HG02943 (cell line): ENCODE measurements around the gene CDK19.
"Not testable (repeated sequence)": the region's sequence is repeated elsewhere in the genome, so short reads cannot be mapped to it uniquely, and the experiment has no call there.

Experiments used
- ATAC-seq: cut with Tn5 transposase; IDR thresholded peaks from one replicate; pipeline ENCODE4 v1.9.1; 2021; ENCODE audit warnings: mild to moderate bottlenecking, low read depth, moderate library complexity; ENCODE audit not compliant: unreplicated experiment

Gene CDK19

DNA sequence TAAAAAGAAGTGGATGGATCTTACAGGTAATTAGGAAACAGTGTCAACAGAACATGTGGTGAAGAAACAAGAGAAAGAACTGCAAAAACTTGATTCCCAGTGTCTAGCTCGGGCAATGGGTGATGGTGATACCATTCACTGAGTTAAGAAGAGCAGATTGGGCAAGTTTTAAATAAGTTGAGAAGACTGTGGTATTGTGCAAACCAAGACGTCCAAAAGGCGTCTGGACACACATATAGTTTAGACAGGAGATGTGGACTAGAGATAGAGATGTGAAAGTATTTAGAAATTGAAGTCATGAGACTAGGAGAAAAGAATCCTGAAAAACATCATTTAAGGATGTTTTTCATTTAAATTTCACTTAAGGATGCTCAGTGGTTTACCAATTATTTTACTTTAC is 53.9 kb downstream of the CDK19 start:
- no peak for ATAC-seq

- no peak for ATAC-seq
Observed at GRCh38 chr6:110760589-110760988, 54.7 kb downstream of the CDK19 start.

- not testable (repeated sequence) for ATAC-seq
Observed at GRCh38 chr6:110760098-110760497, 55.2 kb downstream of the CDK19 start.

DNA sequence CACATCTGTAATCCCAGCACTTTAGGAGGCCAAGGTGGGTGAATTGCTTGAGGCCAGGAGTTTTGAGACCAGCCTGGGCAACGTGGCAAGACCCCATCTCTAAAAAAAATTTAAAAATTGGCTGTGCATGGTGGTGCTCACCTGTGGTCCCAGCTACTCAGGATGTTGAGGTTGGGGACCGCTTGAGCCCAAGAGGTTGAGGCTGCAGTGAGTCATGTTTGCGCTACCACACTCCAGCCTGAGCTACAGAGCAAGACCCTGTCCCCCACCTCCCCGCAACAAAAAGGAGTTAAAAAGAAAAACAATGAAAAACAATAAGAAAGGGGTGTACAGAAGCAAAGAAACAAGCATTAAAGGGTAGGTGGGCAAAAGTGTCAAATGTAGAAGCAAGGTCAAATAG is 57.3 kb downstream of the CDK19 start:
- ATAC-seq, result no peak

GRCh38 chr6:110756817-110757216 is 58.5 kb downstream of the CDK19 start:
- no peak for ATAC-seq

GRCh38 chr6:110755411-110755834 is 59.8 kb downstream of the CDK19 start:
- ATAC-seq, result no peak

DNA sequence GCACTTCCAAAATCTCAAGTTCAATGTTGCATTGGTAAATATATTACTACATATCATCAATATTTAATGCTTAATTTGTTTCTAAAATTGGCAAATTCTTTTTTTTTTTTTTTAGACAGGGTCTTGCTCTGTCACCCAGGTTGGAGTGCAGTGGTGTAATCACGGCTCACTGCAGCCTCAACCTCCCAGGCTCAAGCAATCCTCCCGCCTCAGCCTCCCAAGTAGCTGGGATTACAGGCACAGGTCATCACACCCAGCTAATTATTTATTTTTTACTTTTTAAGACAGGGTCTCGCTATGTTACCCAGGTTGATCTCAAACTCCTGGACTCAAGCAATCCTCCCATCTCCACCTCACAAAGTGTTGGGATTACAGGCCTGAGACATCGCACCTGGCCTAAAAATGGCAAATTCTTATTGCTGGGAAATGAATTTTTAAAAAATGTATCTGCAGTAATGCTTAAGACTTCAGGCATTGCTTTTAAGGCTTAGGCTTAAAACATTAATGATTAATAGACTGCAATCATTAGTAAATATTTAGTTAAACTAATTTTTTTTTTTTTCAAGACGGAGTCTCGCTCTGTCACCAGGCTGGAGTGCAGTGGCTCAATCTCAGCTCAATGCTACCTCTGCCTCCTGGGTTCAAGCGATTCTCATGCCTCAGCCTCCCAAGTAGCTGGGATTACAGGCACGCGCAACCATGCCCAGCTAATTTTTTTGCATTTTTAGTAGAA is 61.2 kb downstream of the CDK19 start:
- ATAC-seq, result not testable (repeated sequence)

DNA sequence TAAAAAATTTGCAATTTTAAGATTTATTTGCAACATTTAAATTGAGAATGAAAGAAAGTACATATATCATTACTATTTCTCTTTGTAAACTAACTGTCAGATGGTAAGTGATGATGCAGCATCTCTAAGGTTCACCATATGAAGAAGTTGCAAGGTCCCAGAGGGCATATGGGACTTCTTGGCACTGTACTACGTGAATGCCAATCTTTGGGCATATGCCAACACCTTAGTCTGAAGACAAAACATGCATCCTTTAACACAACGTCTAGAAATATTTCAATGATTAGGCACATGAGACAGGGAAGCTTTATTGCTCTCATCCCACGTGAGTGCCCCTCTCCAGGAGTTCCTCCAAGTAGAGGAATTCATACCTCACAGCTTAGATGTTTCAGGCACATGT is 66.8 kb downstream of the CDK19 start:
- ATAC-seq, result no peak

DNA sequence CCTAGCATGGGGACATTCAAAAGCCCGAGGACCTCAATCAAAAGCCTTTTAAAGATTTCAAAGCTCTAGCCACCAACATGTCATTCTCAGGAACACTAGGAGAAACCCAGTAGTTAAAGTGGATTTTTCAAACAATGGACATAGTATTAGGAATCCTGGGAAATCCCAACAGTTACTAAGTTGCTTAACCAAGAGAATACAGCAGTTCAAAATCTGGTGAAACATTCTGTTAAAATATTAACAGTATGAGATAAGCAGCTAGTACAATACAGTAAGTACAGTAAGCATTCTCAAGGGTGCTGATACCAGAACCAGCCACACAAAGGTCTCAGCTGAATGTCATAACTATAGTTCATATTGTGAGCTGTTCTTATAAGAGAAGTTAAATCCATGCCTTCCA is 68.6 kb downstream of the CDK19 start:
- ATAC-seq, result no peak

DNA sequence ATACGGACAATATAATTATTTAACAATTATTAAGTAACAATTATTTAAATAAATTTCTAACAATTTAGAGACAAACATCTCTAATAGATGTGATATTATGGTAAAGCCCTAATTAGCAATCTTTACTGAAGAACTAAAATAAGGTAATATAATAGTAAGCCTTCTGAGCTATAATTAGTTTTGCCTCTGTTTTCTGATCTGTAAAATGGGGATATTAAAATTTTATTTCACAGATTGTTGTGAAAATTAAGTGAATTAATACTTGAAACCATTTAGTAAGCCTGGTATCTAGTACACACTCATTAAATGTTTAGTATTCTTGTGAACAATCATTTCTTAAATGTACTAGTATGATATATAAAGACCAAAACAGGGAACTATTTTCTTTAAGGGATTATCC is 70.3 kb downstream of the CDK19 start:
- ATAC-seq, result no peak

DNA sequence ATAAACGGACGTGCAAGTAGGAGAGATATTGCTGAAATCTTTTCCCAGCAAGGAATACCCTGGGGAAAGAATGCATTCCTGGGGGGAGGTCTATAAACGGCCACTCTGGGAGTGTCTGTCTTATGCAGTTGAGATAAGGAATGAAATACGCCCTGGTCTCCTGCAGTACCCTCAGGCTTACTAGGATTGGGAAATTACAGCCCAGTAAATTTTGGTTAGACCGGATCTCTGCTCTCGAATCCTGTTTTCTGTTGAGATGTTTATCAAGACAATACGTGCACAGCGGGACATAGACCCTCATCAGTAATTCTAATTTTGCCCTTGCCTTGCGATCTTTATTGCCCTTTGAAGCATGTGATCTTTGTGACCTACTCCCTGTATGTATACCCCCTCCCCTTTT is 72.7 kb downstream of the CDK19 start:
- not testable (repeated sequence) for ATAC-seq

DNA sequence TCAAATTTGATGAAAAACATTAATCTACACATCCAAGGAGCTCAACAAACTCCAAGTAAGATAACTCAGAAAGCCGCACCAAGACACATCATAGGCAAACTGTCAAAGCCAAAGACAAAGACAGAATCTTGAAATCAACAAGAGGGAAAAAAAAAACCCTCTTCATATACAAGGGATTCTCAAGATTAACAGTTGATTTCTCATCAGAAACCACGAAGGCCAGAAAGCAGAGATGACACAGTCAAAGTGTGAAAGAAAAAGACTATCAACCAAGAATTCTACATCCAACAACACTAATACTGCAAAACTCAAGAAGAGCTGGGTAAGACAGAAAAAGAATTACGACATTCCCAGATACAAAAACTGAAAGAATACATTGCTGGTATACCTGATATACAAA is 73.8 kb downstream of the CDK19 start:
- ATAC-seq, result no peak

DNA sequence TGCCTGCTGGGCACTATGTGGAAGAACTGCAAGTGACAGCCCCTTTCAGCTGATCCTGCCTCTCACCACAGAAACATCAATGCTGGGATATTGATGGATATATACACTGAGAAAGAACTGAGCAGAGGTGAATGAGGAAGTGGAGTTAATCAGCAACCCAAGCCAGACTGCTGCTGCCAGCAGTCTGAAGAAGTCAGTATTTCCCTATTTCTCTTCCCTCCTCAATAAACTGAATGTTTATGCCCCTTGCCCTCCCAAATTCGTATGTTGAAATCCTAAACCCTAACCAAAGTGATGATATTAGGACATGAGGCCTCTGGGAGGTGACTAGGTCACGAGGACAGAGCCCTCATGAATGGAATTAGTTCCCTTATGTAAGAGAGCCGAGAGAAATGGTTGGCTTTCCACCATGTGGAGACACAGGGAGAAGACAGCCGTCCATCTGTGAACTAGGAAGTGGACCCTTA is 76.3 kb downstream of the CDK19 start:
- no peak for ATAC-seq

DNA sequence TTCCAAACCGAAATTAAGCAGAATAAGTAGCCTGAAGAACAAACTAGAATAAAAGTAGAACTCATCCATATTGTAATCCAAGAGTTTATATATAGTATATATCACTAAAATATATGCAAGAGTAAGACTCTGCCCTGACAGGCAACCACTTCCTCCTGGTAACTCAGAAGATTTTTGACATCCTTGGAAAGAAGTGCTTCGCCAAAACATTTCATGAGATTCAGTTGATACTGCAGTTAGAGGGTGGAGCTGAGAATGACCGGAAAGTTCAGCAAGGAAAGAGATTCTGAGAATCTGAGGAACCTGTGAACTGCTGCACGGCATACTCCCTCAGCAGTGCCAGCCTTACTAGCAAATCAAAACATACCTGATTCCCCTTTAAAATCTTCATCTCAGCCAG is 79.6 kb downstream of the CDK19 start:
- no peak for ATAC-seq

- no peak for ATAC-seq
Observed at GRCh38 chr6:110731898-110732297, 83.4 kb downstream of the CDK19 start.

GRCh38 chr6:110731196-110731595 is 84.1 kb downstream of the CDK19 start:
- ATAC-seq, result no peak

DNA sequence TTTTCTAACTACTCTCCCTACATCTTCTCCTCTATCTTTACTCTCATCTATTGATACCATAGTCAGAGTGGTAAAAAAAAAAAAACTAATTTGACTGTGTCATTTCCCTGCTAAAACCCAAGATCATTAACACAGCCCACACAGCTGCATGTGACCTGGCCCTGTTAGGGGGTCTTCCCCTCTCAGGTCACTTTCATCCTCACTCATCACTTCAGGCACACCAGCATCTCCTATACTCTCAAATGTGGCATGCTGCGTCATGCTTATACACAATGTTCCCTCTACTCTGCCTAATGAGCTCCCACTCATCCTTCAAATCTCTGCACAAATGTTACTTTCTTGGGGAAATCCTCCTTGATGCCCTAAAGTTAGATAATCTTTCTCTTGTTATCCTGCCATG is 86.8 kb downstream of the CDK19 start:
- ATAC-seq, result no peak

- ATAC-seq, result no peak
Observed at GRCh38 chr6:110723017-110723416, 92.3 kb downstream of the CDK19 start.

- no peak for ATAC-seq
Observed at GRCh38 chr6:110720066-110720465, 95.2 kb downstream of the CDK19 start.

DNA sequence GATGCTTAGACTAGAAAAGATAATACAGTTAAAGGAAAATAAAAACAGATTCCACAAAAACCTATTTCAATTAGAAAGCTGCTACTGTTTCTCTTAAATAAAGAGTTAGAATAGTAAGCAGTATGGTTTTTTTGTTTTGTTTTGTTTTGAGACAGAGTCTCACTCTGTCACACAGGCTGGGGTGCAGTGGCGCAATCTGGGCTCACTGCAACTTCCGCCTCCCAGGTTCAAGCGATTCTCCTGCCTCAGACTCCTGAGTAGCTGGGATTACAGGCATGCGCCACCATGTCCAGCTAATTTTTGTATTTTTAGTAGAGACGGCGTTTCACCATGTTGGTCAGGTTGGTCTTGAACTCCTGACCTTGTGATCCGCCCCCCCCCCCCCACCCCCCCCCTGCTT is 95.7 kb downstream of the CDK19 start:
- not testable (repeated sequence) for ATAC-seq

DNA sequence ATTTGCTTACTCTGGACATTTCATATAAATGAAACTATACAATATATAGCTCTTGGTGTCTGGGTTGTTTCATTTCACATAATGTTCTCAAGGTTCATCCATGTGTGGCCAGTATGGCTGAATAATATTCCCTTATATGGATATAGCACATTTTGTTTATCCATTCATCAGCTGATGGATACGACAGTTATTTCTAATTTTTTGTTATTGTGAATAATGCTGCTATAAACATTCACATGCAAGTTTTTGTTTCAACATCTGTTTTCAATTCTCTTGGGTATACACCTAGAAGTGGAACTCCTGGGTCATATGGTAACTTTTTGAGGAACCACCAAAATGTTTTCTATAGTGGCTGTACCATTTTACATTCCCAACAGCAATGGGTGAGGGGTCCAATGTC is 101.1 kb downstream of the CDK19 start:
- ATAC-seq, result no peak

- no peak for ATAC-seq
Observed at GRCh38 chr6:110712238-110712637, 103.0 kb downstream of the CDK19 start.

GRCh38 chr6:110710115-110710514 is 105.2 kb downstream of the CDK19 start:
- ATAC-seq, result no peak
